Measurements from ENCODE around the gene WDFY4.

WDFY4 gene

GRCh38 chr10:48974510-48975156 lies 290.0 kb downstream of the WDFY4 start:
- TF ChIP-seq, protein P1, sequence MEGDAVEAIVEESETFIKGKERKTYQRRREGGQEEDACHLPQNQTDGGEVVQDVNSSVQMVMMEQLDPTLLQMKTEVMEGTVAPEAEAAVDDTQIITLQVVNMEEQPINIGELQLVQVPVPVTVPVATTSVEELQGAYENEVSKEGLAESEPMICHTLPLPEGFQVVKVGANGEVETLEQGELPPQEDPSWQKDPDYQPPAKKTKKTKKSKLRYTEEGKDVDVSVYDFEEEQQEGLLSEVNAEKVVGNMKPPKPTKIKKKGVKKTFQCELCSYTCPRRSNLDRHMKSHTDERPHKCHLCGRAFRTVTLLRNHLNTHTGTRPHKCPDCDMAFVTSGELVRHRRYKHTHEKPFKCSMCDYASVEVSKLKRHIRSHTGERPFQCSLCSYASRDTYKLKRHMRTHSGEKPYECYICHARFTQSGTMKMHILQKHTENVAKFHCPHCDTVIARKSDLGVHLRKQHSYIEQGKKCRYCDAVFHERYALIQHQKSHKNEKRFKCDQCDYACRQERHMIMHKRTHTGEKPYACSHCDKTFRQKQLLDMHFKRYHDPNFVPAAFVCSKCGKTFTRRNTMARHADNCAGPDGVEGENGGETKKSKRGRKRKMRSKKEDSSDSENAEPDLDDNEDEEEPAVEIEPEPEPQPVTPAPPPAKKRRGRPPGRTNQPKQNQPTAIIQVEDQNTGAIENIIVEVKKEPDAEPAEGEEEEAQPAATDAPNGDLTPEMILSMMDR (IDR thresholded peaks at IDR 0.05; ENCODE audit: insufficient read depth, missing control alignments), result no peak
- no peak for DNase-seq (ENCODE audit: insufficient read length, low spot score)
- FAIRE-seq, result no peak

- TF ChIP-seq, protein P1 (IDR thresholded peaks at IDR 0.05; ENCODE audit: insufficient read depth, missing control alignments), result no peak
- no peak for DNase-seq (ENCODE audit: insufficient read length, low spot score)
- no peak for FAIRE-seq
Observed at GRCh38 chr10:48976196-48976595, 291.5 kb downstream of the WDFY4 start.

DNA sequence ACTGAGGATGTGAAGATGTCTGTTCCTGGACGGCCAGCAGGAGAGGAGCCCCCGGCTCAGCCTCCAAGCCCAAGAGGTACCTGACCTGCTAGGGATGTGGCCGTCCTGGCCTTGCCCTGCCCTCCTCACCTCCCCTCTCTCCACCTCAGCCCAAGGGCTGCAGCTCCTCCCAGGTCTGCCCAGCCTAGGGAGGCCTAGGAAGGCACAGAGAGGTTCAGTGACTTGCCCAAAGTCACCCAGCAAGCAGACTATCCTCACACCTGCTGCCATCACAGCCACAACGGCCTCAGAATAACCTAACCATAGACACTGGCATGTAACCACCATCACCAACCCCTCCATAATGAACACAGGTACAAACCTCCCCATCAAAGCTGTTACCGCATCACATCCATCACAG lies 293.6 kb downstream of the WDFY4 start:
- TF ChIP-seq, protein P1 (IDR thresholded peaks at IDR 0.05; ENCODE audit: insufficient read depth, missing control alignments), result no peak
- no peak for DNase-seq (ENCODE audit: insufficient read length, low spot score)
- no peak for FAIRE-seq

DNA sequence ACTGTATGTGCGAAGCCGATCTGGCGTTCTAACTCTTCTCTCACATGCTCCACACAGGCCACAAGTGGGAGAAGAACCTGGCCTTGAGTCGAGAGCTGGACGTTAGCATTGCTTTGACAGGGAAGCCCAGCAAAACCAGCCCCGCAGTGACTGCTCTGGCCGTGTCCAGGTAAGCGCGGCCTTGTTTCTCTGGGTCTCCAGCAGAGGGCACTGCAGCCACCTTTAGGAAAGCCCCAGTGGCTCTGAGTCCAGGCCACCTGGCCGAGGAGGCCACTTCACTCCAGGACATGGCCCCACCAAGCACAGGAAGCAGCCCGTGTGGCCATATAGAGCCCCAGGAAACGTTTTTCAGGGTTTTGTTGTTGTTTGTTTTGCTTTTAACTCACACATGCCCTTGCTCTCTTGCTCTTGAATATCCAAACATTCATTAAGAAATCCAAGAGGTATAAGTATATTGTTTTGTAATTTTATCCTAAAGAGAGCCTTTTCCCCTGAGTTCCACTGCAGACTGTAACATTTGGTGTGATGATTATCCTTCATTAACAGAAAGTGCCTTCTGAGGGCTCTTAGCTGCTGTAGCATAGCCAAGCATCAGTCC lies 296.7 kb downstream of the WDFY4 start:
- DNase-seq (ENCODE audit: insufficient read length, low spot score) (no peak), FAIRE-seq (no peak)

GRCh38 chr10:48982584-48982983 lies 297.9 kb downstream of the WDFY4 start:
- no peak for DNase-seq (ENCODE audit: insufficient read length, low spot score)
- no peak for FAIRE-seq

More for the DNA sequence above, 296.7 kb downstream of the WDFY4 start:
- TF ChIP-seq, protein P1 (IDR thresholded peaks at IDR 0.05; ENCODE audit: insufficient read depth, missing control alignments), result peak; percentile 46

DNA sequence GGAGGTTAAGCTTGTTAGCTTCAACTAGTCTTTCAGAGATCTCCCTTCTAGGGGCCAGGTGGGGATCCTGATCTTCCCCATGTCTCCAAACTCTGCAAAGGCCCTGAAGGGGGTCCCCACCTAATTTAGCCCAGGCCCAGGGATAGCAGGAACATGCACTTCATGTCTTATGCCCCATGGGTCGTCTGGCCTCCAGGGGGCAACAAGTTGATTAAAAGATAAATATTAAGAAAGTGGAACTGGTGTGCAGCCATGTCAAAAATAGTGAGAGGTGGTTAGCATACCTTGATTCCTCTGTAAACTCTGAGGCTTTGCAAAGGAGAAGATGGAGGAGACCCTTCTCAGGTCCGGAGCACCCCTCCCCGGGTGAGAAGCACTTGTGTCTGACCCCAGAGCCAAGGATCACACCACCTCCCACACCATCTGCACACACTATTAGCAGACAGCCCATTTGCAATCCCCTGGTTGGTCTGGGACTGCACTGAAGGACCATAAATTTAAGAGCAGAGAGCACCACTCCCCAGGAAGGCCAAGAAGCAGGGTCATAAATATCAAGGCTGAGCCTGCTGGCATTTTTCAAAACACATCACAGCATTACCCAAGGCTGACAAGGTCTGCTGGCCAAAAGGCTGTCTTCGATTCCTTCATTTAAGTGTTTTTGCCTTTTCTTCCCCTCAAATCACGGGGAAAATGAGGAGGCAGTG lies 299.1 kb downstream of the WDFY4 start:
- FAIRE-seq (no peak), DNase-seq (ENCODE audit: insufficient read length, low spot score) (no peak)
- TF ChIP-seq, protein P1 (IDR thresholded peaks at IDR 0.05; ENCODE audit: insufficient read depth, missing control alignments), result no peak

More at GRCh38 chr10:48982584-48982983, 297.9 kb downstream of the WDFY4 start:
- TF ChIP-seq, protein P1 (IDR thresholded peaks at IDR 0.05; ENCODE audit: insufficient read depth, missing control alignments), result no peak
